Cardiac ventricle fibroblast (primary cell): ENCODE measurements around the gene EGFLAM. TPM values are rescaled to one million over a fixed set of nuclear protein-coding genes. Genes with fewer than 3 reads are reported as not detected.

Experiments
- total RNA-seq: library from RNA; depleted of rRNA; stranded (reverse); fragments of >200 nt; gene quantifications from 2 replicates; pipeline ENCODE4 v1.2.3, GENCODE V29; 2015

EGFLAM gene
- total RNA-seq: 1.6 and 4.8 TPM in 2 replicates

GRCh38 chr5:38258319-38259061, at the start of gene EGFLAM:
Gene EGFLAM, plus strand, starts transcription at chr5:38258559. Its CDS starts 196 bp downstream, at chr5:38258755.

